DOHH2 (cell line): ENCODE data around the gene RPL29.
"Not testable (repeated sequence)": the region's sequence is repeated elsewhere in the genome, so short reads cannot be mapped to it uniquely, and the experiment has no call there.

Experiments used
- CTCF ChIP-seq: fragments of 200-600 bp; sonication (generic); IDR thresholded peaks from one replicate; pipeline ENCODE4 v1.5.1; 2014; ENCODE audit warnings: antibody characterized with exemption, mild to moderate bottlenecking, low read depth, low read length; ENCODE audit not compliant: poor library complexity, severe bottlenecking
- EZH2phosphoT487 ChIP-seq: fragments of 200-600 bp; sonication (generic); IDR thresholded peaks from 2 replicates; pipeline ENCODE4 v1.6.1; 2017; ENCODE audit warnings: borderline replicate concordance, mild to moderate bottlenecking, antibody characterized with exemption, low read length, moderate library complexity, mixed read lengths

GRCh38 chr3:51993657-51994056 is 2.0 kb downstream of the RPL29 start:
- not testable (repeated sequence) for TF ChIP-seq CTCF, EZH2phosphoT487
